DOHH2 (cell line): ENCODE results near the gene SLC4A2.
"Not testable (repeated sequence)": the region's sequence is repeated elsewhere in the genome, so short reads cannot be mapped to it uniquely, and the experiment has no call there.

Source experiments
- H3F3A ChIP-seq: fragments of 200-600 bp; sonication (generic), shearing (Covaris generic); 2 replicates; pipeline ENCODE4 v1.6.0; 2016; ENCODE audit warnings: antibody characterized with exemption, mild to moderate bottlenecking; ENCODE audit not compliant: control insufficient read depth, insufficient read depth
- H3K27ac ChIP-seq: fragments of 200-600 bp; sonication (generic); 2 replicates; pipeline ENCODE4 v1.5.1; 2014; ENCODE audit warnings: low read depth, mild to moderate bottlenecking, low read length, moderate library complexity
- H3K27me3 ChIP-seq: fragments of 200-600 bp; sonication (generic); 2 replicates; pipeline ENCODE4 v1.6.1; 2014; ENCODE audit warnings: mild to moderate bottlenecking, low read length, mixed read lengths; ENCODE audit not compliant: control insufficient read depth
- H3K36me3 ChIP-seq: fragments of 200-600 bp; sonication (generic); 2 replicates; pipeline ENCODE4 v1.6.1; 2014; ENCODE audit warnings: mild to moderate bottlenecking, low read length, moderate library complexity, mixed read lengths; ENCODE audit not compliant: control insufficient read depth
- H3K4me1 ChIP-seq: fragments of 200-600 bp; sonication (generic); 2 replicates; pipeline ENCODE4 v1.6.1; 2014; ENCODE audit warnings: mild to moderate bottlenecking, low read length, mixed read lengths; ENCODE audit not compliant: control insufficient read depth
- H3K4me2 ChIP-seq: fragments of 200-600 bp; sonication (generic); 2 replicates; pipeline ENCODE4 v1.6.0; 2014; ENCODE audit warnings: mild to moderate bottlenecking, low read length, moderate library complexity
- H3K4me3 ChIP-seq: fragments of 200-600 bp; sonication (generic); 2 replicates; pipeline ENCODE4 v1.5.1; 2014; ENCODE audit warnings: mild to moderate bottlenecking, low read length, mixed read lengths
- H3K79me2 ChIP-seq: fragments of 200-600 bp; sonication (generic); 2 replicates; pipeline ENCODE4 v1.6.1; 2014; ENCODE audit warnings: mild to moderate bottlenecking, low read length, mixed read lengths; ENCODE audit not compliant: control insufficient read depth
- H3K9me2 ChIP-seq: fragments of 200-600 bp; sonication (generic); replicated peaks from 2 replicates; pipeline ENCODE4 v1.6.1; 2014; ENCODE audit warnings: mild to moderate bottlenecking, low read length, mixed read lengths; ENCODE audit not compliant: control insufficient read depth
- H3K9me3 ChIP-seq: fragments of 200-600 bp; sonication (generic); 2 replicates; pipeline ENCODE4 v1.6.1; 2014; ENCODE audit warnings: antibody characterized with exemption, low read length, mixed read lengths; ENCODE audit not compliant: control insufficient read depth, insufficient read depth
- H4K20me1 ChIP-seq: fragments of 200-600 bp; sonication (generic); 2 replicates; pipeline ENCODE4 v1.6.0; 2014; ENCODE audit warnings: low read depth, mild to moderate bottlenecking, antibody characterized with exemption, low read length, moderate library complexity; ENCODE audit not compliant: control insufficient read depth, insufficient read depth
- EZH2phosphoT487 ChIP-seq: fragments of 200-600 bp; sonication (generic); IDR thresholded peaks from 2 replicates; pipeline ENCODE4 v1.6.1; 2017; ENCODE audit warnings: borderline replicate concordance, mild to moderate bottlenecking, antibody characterized with exemption, low read length, moderate library complexity, mixed read lengths
- TF ChIP-seq, protein P1 (sequence below): fragments of 200-600 bp; sonication (generic); IDR thresholded peaks from one replicate; pipeline ENCODE4 v1.5.1; 2014; ENCODE audit warnings: antibody characterized with exemption, mild to moderate bottlenecking, low read depth, low read length; ENCODE audit not compliant: poor library complexity, severe bottlenecking

Gene SLC4A2

DNA sequence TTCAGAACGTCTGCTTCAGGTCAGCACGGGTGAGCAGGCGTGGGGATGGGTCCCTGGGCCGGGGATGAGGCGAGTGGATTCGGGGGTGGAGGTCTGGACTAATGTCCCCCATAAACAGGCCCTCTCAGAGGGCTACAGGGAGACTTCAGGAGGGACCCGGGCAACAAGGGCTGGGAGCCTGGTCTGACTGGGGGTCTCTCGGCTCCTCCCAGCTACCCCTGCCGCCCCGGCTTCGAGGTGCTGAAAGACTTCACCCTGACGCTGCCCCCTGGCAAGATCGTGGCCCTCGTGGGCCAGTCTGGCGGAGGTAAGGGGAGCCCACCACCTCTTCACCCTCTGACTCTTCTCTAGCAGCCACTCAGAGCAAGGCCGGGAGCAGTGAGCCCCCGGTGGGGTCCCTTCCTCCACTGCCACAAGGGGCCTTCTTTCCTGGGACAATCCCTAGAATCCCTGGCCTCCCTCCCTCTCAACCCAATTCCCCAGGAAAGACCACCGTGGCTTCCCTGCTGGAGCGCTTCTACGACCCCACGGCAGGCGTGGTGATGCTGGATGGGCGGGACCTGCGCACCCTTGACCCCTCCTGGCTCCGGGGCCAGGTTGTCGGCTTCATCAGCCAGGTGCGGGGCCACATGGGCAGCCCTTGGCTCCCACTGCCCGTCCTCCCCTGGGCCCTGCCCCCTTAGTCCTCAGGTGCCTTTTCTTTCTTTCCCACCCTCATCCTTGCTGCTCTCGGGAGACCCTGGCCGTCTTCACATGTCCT, 18.6 kb upstream of the SLC4A2 start:
- TF ChIP-seq EZH2phosphoT487, result no peak
- TF ChIP-seq, protein P1, sequence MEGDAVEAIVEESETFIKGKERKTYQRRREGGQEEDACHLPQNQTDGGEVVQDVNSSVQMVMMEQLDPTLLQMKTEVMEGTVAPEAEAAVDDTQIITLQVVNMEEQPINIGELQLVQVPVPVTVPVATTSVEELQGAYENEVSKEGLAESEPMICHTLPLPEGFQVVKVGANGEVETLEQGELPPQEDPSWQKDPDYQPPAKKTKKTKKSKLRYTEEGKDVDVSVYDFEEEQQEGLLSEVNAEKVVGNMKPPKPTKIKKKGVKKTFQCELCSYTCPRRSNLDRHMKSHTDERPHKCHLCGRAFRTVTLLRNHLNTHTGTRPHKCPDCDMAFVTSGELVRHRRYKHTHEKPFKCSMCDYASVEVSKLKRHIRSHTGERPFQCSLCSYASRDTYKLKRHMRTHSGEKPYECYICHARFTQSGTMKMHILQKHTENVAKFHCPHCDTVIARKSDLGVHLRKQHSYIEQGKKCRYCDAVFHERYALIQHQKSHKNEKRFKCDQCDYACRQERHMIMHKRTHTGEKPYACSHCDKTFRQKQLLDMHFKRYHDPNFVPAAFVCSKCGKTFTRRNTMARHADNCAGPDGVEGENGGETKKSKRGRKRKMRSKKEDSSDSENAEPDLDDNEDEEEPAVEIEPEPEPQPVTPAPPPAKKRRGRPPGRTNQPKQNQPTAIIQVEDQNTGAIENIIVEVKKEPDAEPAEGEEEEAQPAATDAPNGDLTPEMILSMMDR, result no peak
- Histone ChIP-seq H3K27me3 (no peaks in the 10 kb centered on the region), H3K4me1 (no peaks in the 10 kb centered on the region), H3K27ac (no peak overlapping the region), H3K36me3 (peaks cover 10% of the 10 kb centered on the region), H3K4me3 (no peak overlapping the region), H3K79me2 (no peaks in the 10 kb centered on the region), H3K9me3 (no peaks in the 10 kb centered on the region), H3K4me2 (no peak overlapping the region), H3K9me2 (no peaks in the 10 kb centered on the region), H3F3A (no peaks in the 10 kb centered on the region), H4K20me1 (peaks cover 4% of the 10 kb centered on the region; the same call in 1 of the 2 replicates)

DNA sequence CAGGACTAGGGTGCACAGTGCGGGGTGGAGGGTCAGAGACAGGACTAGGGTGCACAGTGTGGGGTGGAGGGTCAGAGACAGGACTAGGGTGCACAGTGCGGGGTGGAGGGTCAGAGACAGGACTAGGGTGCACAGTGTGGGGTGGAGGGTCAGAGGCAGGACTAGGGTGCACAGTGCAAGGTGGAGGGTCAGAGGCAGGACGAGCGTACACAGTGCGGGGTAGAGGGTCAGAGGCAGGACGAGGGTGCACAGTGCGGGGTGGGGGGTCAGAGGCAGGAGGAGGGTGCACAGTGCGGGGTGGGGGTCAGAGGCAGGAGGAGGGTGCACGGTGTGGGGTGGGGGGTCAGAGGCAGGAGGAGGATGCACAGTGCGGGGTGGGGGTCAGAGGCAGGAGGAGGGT, 15.9 kb upstream of the SLC4A2 start:
- H3K27me3 ChIP-seq, H3K27ac ChIP-seq, H3K4me3 ChIP-seq, H3K79me2 ChIP-seq, H4K20me1 ChIP-seq, H3K36me3 ChIP-seq, H3K9me2 ChIP-seq, H3K4me1 ChIP-seq, H3K4me2 ChIP-seq, H3K9me3 ChIP-seq, H3F3A ChIP-seq: not testable (repeated sequence)

DNA sequence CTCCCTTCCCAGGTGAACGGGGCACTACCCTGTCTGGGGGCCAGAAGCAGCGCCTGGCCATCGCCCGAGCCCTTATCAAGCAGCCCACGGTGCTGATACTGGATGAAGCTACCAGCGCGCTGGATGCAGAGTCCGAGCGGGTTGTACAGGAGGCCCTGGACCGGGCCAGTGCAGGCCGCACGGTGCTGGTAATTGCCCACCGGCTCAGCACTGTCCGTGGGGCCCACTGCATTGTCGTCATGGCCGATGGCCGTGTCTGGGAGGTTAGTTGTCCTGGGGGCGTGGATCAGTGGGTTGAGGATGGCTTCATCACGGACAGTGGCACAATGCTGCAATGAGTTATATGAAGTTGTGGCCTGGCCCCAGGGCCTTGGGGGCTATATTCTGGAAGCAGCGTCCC, 15.4 kb upstream of the SLC4A2 start:
- H3K27ac ChIP-seq, result no peak overlapping the region
- H3K4me3 ChIP-seq, result no peak overlapping the region
- H3F3A ChIP-seq, result no peaks in the 10 kb centered on the region
- no peaks in the 10 kb centered on the region for H3K36me3 ChIP-seq
- no peaks in the 10 kb centered on the region for H3K79me2 ChIP-seq
- H3K9me3 ChIP-seq, result no peaks in the 10 kb centered on the region
- no peaks in the 10 kb centered on the region for H3K27me3 ChIP-seq
- TF ChIP-seq EZH2phosphoT487, result no peak
- TF ChIP-seq, protein P1, result no peak
- H4K20me1 ChIP-seq, result no peaks in the 10 kb centered on the region; the same call in 1 of the 2 replicates
- H3K4me1 ChIP-seq, result no peaks in the 10 kb centered on the region
- no peak overlapping the region for H3K4me2 ChIP-seq
- no peaks in the 10 kb centered on the region for H3K9me2 ChIP-seq

DNA sequence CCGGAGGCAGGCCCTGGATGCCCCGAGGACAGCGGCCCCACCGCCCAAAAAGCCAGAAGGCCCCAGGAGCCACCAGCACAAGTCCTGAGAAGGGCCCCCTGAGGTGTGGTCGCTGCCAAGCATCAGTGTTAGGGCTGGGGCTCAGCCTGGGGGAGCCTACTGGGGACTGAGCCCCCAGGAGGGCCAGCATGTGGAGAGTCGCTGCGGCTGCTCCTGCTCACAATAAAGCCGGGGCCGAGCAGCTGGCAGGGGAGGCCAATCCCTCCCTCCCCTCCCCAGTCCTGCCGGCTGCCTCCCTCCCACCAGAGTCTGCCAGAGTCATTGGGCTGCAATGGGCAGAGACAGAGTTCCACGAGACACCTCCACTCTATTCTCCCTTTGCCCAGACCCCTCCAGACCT, 14.1 kb upstream of the SLC4A2 start:
- H3K4me2 ChIP-seq, result no peak overlapping the region
- H3K79me2 ChIP-seq, result no peaks in the 10 kb centered on the region
- H3K36me3 ChIP-seq, result no peaks in the 10 kb centered on the region
- no peak overlapping the region for H3K27ac ChIP-seq
- H4K20me1 ChIP-seq, result no peaks in the 10 kb centered on the region
- H3K9me3 ChIP-seq, result no peaks in the 10 kb centered on the region
- 0 out of 2 replicates have a peak, but pooled peaks cover 4% of the 10 kb centered on the region for H3K27me3 ChIP-seq
- no peak overlapping the region for H3K4me3 ChIP-seq
- H3F3A ChIP-seq, result no peaks in the 10 kb centered on the region
- H3K9me2 ChIP-seq, result no peaks in the 10 kb centered on the region
- no peaks in the 10 kb centered on the region for H3K4me1 ChIP-seq
- no peak for TF ChIP-seq EZH2phosphoT487
- TF ChIP-seq, protein P1, result no peak
